Ishikawa (cell line): ENCODE measurements around the gene ZCCHC17.

Experiments used
- CEBPB ChIP-seq: IDR thresholded peaks from 2 replicates; pipeline ENCODE4 v1.6.1; 2012
- CREB1 ChIP-seq: IDR thresholded peaks from 2 replicates; pipeline ENCODE4 v1.6.1; 2012; ENCODE audit warnings: low read depth
- EP300 ChIP-seq: IDR thresholded peaks from 2 replicates; pipeline ENCODE4 v1.6.1; 2012; ENCODE audit warnings: borderline replicate concordance
- FOXM1 ChIP-seq: IDR thresholded peaks from 2 replicates; pipeline ENCODE4 v1.6.1; 2012; ENCODE audit warnings: low read depth, borderline replicate concordance
- TAF1 ChIP-seq: IDR thresholded peaks from 2 replicates; pipeline ENCODE4 v1.6.1; 2012; ENCODE audit warnings: low read depth, mild to moderate bottlenecking
- TCF12 ChIP-seq: IDR thresholded peaks from 2 replicates; pipeline ENCODE4 v1.6.1; 2012; ENCODE audit warnings: low read depth
- TEAD4 ChIP-seq: IDR thresholded peaks from 2 replicates; pipeline ENCODE4 v1.6.1; 2012
- YY1 ChIP-seq: IDR thresholded peaks from 2 replicates; pipeline ENCODE4 v1.6.1; 2012; ENCODE audit warnings: low read depth
- TF ChIP-seq, protein P1 (sequence below): IDR thresholded peaks from 2 replicates; pipeline ENCODE4 v1.6.1; 2012; ENCODE audit warnings: low read depth, mild to moderate bottlenecking

DNA sequence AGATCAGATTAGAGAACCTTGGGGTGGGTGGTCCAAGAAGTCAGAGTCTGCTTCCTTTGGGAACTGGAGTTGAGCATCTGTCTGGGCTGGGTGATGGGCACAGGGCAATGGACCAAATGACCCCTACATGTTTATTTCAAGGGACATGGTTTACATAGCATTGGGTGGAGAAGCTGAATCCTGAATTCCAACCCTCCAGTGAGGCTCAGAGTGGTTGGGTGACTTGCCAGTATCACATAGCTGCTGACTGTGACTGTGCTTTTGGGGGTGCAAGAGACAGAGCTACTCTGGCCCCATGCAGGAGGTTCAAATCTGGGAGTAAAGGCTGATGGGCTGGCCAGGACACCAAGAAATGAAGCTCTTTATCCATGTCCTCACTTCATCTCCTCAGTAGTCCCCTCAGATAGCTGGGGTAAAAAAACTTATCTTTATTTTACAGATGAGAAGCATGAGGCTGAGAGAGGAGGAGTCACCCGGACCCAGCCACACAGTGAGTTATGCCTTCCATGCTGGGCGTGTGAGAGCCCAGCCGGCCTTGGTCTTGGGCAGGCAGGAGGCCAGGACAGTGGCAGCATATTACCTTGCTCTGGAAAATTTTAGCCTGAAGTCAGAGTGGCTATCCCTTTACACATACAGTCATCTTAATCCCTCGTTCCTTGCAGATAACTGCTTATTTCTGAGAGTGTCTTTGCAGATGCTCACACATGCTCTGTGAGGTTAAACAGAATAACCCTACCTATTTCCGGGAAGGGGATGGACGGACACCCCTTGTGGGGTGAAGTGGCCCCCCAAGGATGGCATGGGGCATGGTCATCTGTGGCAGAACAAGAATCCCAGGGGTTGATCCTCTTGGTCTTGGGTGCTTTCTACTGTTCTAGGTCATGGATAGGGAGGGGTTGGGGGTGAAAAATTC lies 113.4 kb downstream of the ZCCHC17 start:
- TF ChIP-seq CREB1, result no peak
- TF ChIP-seq CEBPB, result no peak
- TF ChIP-seq YY1, result no peak
- TF ChIP-seq TCF12, result no peak
- no peak for TF ChIP-seq EP300
- TF ChIP-seq FOXM1, result no peak
- TF ChIP-seq TAF1, result no peak
- TF ChIP-seq, protein P1, sequence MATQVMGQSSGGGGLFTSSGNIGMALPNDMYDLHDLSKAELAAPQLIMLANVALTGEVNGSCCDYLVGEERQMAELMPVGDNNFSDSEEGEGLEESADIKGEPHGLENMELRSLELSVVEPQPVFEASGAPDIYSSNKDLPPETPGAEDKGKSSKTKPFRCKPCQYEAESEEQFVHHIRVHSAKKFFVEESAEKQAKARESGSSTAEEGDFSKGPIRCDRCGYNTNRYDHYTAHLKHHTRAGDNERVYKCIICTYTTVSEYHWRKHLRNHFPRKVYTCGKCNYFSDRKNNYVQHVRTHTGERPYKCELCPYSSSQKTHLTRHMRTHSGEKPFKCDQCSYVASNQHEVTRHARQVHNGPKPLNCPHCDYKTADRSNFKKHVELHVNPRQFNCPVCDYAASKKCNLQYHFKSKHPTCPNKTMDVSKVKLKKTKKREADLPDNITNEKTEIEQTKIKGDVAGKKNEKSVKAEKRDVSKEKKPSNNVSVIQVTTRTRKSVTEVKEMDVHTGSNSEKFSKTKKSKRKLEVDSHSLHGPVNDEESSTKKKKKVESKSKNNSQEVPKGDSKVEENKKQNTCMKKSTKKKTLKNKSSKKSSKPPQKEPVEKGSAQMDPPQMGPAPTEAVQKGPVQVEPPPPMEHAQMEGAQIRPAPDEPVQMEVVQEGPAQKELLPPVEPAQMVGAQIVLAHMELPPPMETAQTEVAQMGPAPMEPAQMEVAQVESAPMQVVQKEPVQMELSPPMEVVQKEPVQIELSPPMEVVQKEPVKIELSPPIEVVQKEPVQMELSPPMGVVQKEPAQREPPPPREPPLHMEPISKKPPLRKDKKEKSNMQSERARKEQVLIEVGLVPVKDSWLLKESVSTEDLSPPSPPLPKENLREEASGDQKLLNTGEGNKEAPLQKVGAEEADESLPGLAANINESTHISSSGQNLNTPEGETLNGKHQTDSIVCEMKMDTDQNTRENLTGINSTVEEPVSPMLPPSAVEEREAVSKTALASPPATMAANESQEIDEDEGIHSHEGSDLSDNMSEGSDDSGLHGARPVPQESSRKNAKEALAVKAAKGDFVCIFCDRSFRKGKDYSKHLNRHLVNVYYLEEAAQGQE, result no peak
- TF ChIP-seq TEAD4, result no peak
